Mesothelial cell of epicardium (in vitro differentiated cells): ENCODE results near the gene RBM7. TPM values are rescaled to one million over a fixed set of nuclear protein-coding genes. Genes with fewer than 3 reads are reported as not detected.

Experiments
- DNase-seq, 2 experiments: peaks; one replicate each; pipeline ENCODE4 v3.0.0; 2021; ENCODE audit warnings: low spot score in 2 of 2; ENCODE audit not compliant: unreplicated experiment in 2 of 2
- H3K27ac Mint-ChIP-seq: 2 replicates; pipeline ENCODE4 v1.8.0; 2021; ENCODE audit warnings: mixed read lengths
- H3K27me3 Mint-ChIP-seq: 2 replicates; pipeline ENCODE4 v1.8.0; 2021; ENCODE audit warnings: low read depth, mixed read lengths
- H3K36me3 Mint-ChIP-seq: 2 replicates; pipeline ENCODE4 v1.8.0; 2021; ENCODE audit warnings: mixed read lengths
- H3K4me1 Mint-ChIP-seq: 2 replicates; pipeline ENCODE4 v1.8.0; 2021; ENCODE audit warnings: mixed read lengths
- H3K4me3 Mint-ChIP-seq: 2 replicates; pipeline ENCODE4 v1.8.0; 2021; ENCODE audit warnings: mild to moderate bottlenecking, moderate library complexity, mixed read lengths
- H3K9me3 Mint-ChIP-seq: 2 replicates; pipeline ENCODE4 v1.8.0; 2021; ENCODE audit warnings: mixed read lengths
- CTCF ChIP-seq: fragments of 200-600 bp; sonication (generic); IDR thresholded peaks from one replicate; pipeline ENCODE4 v1.5.0; 2021; ENCODE audit warnings: antibody characterized with exemption; ENCODE audit not compliant: unreplicated experiment
- total RNA-seq: library from RNA; stranded (reverse); gene quantifications from 3 replicates; pipeline ENCODE4 v1.2.1, GENCODE V29; 2021

RBM7 gene
- total RNA-seq, 1 donor from 2014 or later, result 30.4 TPM

GRCh38 chr11:114412946-114413345, 12.5 kb downstream of the RBM7 start:
- Mint-ChIP-seq H3K4me1 (no peaks in the 10 kb centered on the region), H3K9me3 (no peaks in the 10 kb centered on the region), H3K4me3 (no peak overlapping the region), H3K36me3 (peaks cover 32% of the 10 kb centered on the region), H3K27ac (no peak overlapping the region), H3K27me3 (no peaks in the 10 kb centered on the region)
- no peak for DNase-seq
- TF ChIP-seq CTCF, result no peak

GRCh38 chr11:114413958-114414357, 13.5 kb downstream of the RBM7 start:
- no peak for DNase-seq
- Mint-ChIP-seq H3K36me3 (peaks cover 28% of the 10 kb centered on the region), H3K4me1 (no peaks in the 10 kb centered on the region), H3K27ac (no peak overlapping the region), H3K27me3 (no peaks in the 10 kb centered on the region), H3K4me3 (no peak overlapping the region), H3K9me3 (no peaks in the 10 kb centered on the region)
- TF ChIP-seq CTCF, result no peak

GRCh38 chr11:114416441-114416961, 16.0 kb downstream of the RBM7 start:
- Mint-ChIP-seq H3K27me3 (no peaks in the 10 kb centered on the region), H3K4me3 (no peak overlapping the region), H3K4me1 (no peaks in the 10 kb centered on the region), H3K9me3 (no peaks in the 10 kb centered on the region), H3K27ac (no peak overlapping the region), H3K36me3 (peaks cover 22% of the 10 kb centered on the region)
- TF ChIP-seq CTCF, result no peak
- no peak for DNase-seq

- Mint-ChIP-seq H3K36me3 (peaks cover 16% of the 10 kb centered on the region), H3K9me3 (peaks cover 18% of the 10 kb centered on the region), H3K4me1 (no peaks in the 10 kb centered on the region), H3K27ac (no peak overlapping the region), H3K27me3 (no peaks in the 10 kb centered on the region), H3K4me3 (no peak overlapping the region)
- no peak for TF ChIP-seq CTCF
- no peak for DNase-seq
These were observed 25.8 kb downstream of the RBM7 start for GRCh38 chr11:114426280-114426679.

GRCh38 chr11:114430290-114430689, 29.8 kb downstream of the RBM7 start:
- H3K27ac Mint-ChIP-seq, result no peak overlapping the region

More at GRCh38 chr11:114430290-114430689, 29.8 kb downstream of the RBM7 start:
- Mint-ChIP-seq H3K4me1 (no peaks in the 10 kb centered on the region), H3K27me3 (no peaks in the 10 kb centered on the region), H3K36me3 (peaks cover 6% of the 10 kb centered on the region), H3K4me3 (no peak overlapping the region), H3K9me3 (no peaks in the 10 kb centered on the region)
- DNase-seq, result no peak
- no peak for TF ChIP-seq CTCF
